Right atrium auricular region (tissue), 2 donors: Measurements from ENCODE around the gene SIAE. TPM values are rescaled to one million over a fixed set of nuclear protein-coding genes. Genes with fewer than 3 reads are reported as not detected.

ENCODE experiments used
- DNase-seq: peaks from one replicate; pipeline ENCODE4 v3.0.0-alpha.2; 2019; ENCODE audit warnings: low spot score
- H3K27ac ChIP-seq, 2 donors: fragments of 200-600 bp; sonication (generic); 1 replicate in 1 of 2; 2 replicates in 1 of 2; pipeline ENCODE4 v1.5.1; 2016 to 2019
- H3K27me3 ChIP-seq, 2 donors: fragments of 200-600 bp; sonication (generic); one replicate each; pipeline versions ENCODE4 v1.5.1 to v1.6.0; 2017 to 2019
- H3K36me3 ChIP-seq: fragments of 200-600 bp; sonication (generic); one replicate; pipeline ENCODE4 v1.5.1; 2016
- H3K4me1 ChIP-seq, 2 donors: fragments of 200-600 bp; sonication (generic); one replicate each; pipeline versions ENCODE4 v1.5.1 to v1.6.0; 2017 to 2019
- H3K4me3 ChIP-seq, 2 donors: fragments of 200-600 bp; sonication (generic); 1 replicate in 1 of 2; 2 replicates in 1 of 2; pipeline ENCODE4 v1.5.1; 2017 to 2019; ENCODE audit warnings: mild to moderate bottlenecking in 1 of 2, moderate library complexity in 1 of 2
- H3K9me3 ChIP-seq, 2 donors: fragments of 200-600 bp; sonication (generic); one replicate each; pipeline ENCODE4 v1.5.1; 2019
- CTCF ChIP-seq, 2 donors: fragments of 200-600 bp; sonication (generic); IDR thresholded peaks; one replicate each; pipeline ENCODE4 v1.5.1; 2019; ENCODE audit warnings: antibody characterized with exemption in 2 of 2
- total RNA-seq, 2 donors: library from RNA; depleted of rRNA; stranded (reverse); fragments of >200 nt; gene quantifications; one replicate each; pipeline ENCODE4 v1.1.0, GENCODE V29; 2016

Gene SIAE
- total RNA-seq, 2 donors from 2014 or later: 12.5 to 40.8 TPM

- peaks cover 0 to 27% of the 10 kb centered on the region in 2 donors for H3K4me1 ChIP-seq
- H3K27ac ChIP-seq: peak overlapping the region; percentile 88 to 89
- DNase-seq: no peak
- H3K27me3 ChIP-seq: no peaks in the 10 kb centered on the region
- H3K4me3 ChIP-seq: peak overlapping the region; percentile 75 to 76
- H3K36me3 ChIP-seq: no peaks in the 10 kb centered on the region
- no peaks in the 10 kb centered on the region for H3K9me3 ChIP-seq
- TF ChIP-seq CTCF (IDR thresholded peaks at IDR 0.05): no peak
These were observed 604 bp upstream of the SIAE start for GRCh38 chr11:124674168-124674517.

DNA sequence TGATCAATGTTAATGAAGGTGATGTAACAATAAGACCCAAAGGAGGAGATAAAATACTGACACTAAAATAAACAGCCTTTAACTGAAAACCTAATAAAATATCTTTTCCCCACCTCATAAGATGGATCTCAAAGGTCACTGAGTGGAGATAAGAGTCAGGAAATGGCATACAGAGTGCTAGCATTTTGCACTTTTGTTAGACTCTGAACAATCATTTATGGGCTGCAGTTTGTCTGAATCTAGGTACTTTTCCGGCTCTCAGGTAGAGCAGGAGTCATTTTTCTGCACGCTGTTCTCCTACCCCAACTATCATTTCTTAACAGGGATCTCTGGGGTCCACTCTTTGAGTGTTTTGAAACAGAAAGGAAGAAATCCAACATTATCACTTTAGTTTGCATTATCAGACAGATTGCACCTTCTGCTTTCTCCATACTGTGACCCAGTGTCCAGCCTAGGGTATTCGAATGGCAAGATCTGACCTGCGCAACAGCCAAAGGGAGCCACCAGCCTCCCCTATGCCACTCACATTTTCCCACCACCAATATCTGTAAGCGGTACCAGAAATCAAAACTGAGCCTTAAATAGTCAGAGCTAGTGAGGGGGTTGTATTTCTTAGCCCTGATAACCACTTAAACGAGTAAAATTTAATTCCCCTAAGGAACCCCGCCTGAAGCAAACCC, 863 bp downstream of the SIAE start:
- Histone ChIP-seq H3K27ac (peak overlapping the region; percentile 88 to 89), H3K36me3 (no peaks in the 10 kb centered on the region), H3K9me3 (no peaks in the 10 kb centered on the region), H3K27me3 (no peaks in the 10 kb centered on the region), H3K4me1 (peaks cover 0 to 27% of the 10 kb centered on the region in 2 donors), H3K4me3 (peak overlapping the region; percentile 75 to 76)
- TF ChIP-seq CTCF (IDR thresholded peaks at IDR 0.05): no peak
- DNase-seq: no peak

DNA sequence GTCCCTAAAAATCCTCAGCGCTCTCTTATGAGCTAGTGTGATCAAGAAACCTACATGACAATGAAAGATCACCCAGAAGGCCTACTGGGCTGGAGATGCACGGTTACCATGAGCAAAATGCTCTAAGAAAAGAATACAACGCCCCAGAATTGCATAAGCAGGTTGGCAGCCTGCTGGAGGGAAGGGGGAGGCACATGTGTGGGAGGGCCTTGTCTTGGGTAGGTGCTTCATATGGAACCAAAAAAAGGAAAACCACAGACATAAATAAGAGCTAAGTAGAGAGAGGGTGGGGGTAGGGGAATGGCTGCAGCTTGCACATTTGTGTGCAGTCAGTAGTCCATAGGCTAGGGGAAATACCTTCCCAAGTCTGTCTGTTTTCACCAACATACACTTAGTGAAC, 2.8 kb downstream of the SIAE start:
- no peak for TF ChIP-seq CTCF (IDR thresholded peaks at IDR 0.05)
- DNase-seq: no peak
- no peak overlapping the region for H3K27ac ChIP-seq
- H3K4me3 ChIP-seq: no peak overlapping the region
- peaks cover 3% of the 10 kb centered on the region for H3K36me3 ChIP-seq
- H3K4me1 ChIP-seq: peaks cover 0 to 22% of the 10 kb centered on the region in 2 donors
- H3K27me3 ChIP-seq: no peaks in the 10 kb centered on the region
- H3K9me3 ChIP-seq: no peaks in the 10 kb centered on the region

DNA sequence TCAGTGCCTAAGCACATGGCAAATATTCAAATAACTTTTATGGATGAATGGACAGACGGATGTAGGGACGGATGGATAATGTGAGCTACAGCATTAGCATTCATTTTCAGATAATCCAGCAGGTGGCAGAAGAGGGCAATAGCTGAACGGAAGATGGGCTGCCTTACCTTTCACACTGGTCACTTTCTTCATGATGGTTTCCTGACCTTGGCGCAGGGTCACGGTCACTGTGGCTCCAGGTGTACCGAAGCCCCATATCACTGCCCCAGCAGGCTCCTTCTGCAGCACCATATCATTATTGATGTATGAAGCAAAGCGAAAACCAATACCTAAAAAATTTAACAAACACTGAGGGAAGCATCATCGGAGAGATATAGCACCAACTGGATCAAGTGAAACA, 4.3 kb downstream of the SIAE start:
- peaks cover 8% of the 10 kb centered on the region for H3K36me3 ChIP-seq
- H3K27ac ChIP-seq: no peak overlapping the region
- no peaks in the 10 kb centered on the region for H3K27me3 ChIP-seq
- peak; percentile 51 to 86 for TF ChIP-seq CTCF (IDR thresholded peaks at IDR 0.05)
- no peaks in the 10 kb centered on the region for H3K9me3 ChIP-seq
- DNase-seq: no peak
- peaks cover 0 to 13% of the 10 kb centered on the region in 2 donors for H3K4me1 ChIP-seq
- H3K4me3 ChIP-seq: no peak overlapping the region

- no peak for DNase-seq
- H3K4me3 ChIP-seq: no peak overlapping the region
- peaks cover 0 to 2% of the 10 kb centered on the region in 2 donors for H3K4me1 ChIP-seq
- no peaks in the 10 kb centered on the region for H3K27me3 ChIP-seq
- H3K27ac ChIP-seq: no peak overlapping the region
- no peak for TF ChIP-seq CTCF (IDR thresholded peaks at IDR 0.05)
- H3K9me3 ChIP-seq: no peaks in the 10 kb centered on the region
- H3K36me3 ChIP-seq: peaks cover 8% of the 10 kb centered on the region
These were observed 5.9 kb downstream of the SIAE start for GRCh38 chr11:124667601-124668000.

- H3K27ac ChIP-seq: no peak overlapping the region
- no peak for TF ChIP-seq CTCF (IDR thresholded peaks at IDR 0.05)
- no peak overlapping the region for H3K4me3 ChIP-seq
- no peaks in the 10 kb centered on the region for H3K9me3 ChIP-seq
- no peaks in the 10 kb centered on the region for H3K27me3 ChIP-seq
- no peak for DNase-seq
- no peaks in the 10 kb centered on the region for H3K4me1 ChIP-seq
- H3K36me3 ChIP-seq: peaks cover 8% of the 10 kb centered on the region
These were observed 9.7 kb downstream of the SIAE start for GRCh38 chr11:124663861-124664260.
